Liver (tissue), 3 donors: ENCODE measurements around the gene RASSF8.

Source experiments
- GABPA ChIP-seq, 2 donors: IDR thresholded peaks in 1 of 2; conservative IDR thresholded peaks in 1 of 2; 2 replicates each; pipeline ENCODE4 v1.6.1; 2016; ENCODE audit warnings: antibody characterized with exemption in 2 of 2, mild to moderate bottlenecking in 1 of 2, moderate library complexity in 1 of 2
- HNF4A ChIP-seq, 2 donors: conservative IDR thresholded peaks; 2 replicates each; pipeline ENCODE4 v1.6.1; 2016; ENCODE audit warnings: antibody characterized with exemption in 2 of 2, mild to moderate bottlenecking in 2 of 2
- HNF4G ChIP-seq: IDR thresholded peaks from 2 replicates; pipeline ENCODE4 v1.6.1; 2016; ENCODE audit warnings: antibody characterized with exemption
- MAX ChIP-seq: IDR thresholded peaks from 2 replicates; pipeline ENCODE4 v1.6.1; 2016; ENCODE audit warnings: antibody characterized with exemption
- YY1 ChIP-seq: IDR thresholded peaks from 2 replicates; pipeline ENCODE4 v1.6.1; 2016; ENCODE audit warnings: antibody characterized with exemption, mild to moderate bottlenecking
- TF ChIP-seq, protein P1 (sequence below): fragments of 150-350 bp; IDR thresholded peaks from 2 replicates; pipeline ENCODE4 v1.5.1; 2017; ENCODE audit warnings: improper control_type of control experiment, low read depth, low read length; ENCODE audit not compliant: missing input control
- donor health status: healthy.
- donor health status: healthy.

DNA sequence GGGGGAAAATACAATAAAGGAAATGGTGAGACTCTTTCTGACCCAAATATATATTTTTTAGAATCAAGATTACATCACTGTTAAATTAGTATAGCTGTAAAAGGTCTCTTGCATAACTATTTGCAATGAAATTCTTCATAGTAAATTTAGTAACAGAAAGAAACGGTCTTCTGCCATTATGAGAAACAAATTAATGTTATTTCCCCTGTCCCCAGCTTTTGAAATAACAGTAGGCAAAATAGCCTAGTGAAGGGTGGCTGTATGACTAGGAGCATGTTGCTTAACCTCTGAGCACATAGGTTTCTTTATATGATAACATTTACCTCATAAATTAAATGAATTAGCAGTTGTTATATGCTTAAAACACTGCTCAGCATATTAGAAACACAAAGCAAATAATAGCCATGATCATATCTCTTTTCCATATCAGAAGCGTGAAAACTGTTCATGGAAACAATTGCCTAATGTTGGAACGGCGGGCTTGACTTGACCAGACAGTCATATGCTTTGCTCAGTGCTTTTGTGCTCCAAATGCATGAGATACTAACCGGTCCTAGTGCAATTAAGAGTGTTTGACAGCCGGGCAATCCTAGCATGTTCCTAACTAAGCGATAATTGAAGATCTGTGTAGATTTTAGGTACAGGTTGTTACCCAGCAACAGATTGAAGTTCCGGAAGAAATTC, 142.3 kb downstream of the RASSF8 start:
- TF ChIP-seq, protein P1, sequence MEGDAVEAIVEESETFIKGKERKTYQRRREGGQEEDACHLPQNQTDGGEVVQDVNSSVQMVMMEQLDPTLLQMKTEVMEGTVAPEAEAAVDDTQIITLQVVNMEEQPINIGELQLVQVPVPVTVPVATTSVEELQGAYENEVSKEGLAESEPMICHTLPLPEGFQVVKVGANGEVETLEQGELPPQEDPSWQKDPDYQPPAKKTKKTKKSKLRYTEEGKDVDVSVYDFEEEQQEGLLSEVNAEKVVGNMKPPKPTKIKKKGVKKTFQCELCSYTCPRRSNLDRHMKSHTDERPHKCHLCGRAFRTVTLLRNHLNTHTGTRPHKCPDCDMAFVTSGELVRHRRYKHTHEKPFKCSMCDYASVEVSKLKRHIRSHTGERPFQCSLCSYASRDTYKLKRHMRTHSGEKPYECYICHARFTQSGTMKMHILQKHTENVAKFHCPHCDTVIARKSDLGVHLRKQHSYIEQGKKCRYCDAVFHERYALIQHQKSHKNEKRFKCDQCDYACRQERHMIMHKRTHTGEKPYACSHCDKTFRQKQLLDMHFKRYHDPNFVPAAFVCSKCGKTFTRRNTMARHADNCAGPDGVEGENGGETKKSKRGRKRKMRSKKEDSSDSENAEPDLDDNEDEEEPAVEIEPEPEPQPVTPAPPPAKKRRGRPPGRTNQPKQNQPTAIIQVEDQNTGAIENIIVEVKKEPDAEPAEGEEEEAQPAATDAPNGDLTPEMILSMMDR = no peak
- TF ChIP-seq HNF4A (conservative IDR thresholded peaks at IDR 0.05) = no peak
- TF ChIP-seq GABPA (IDR thresholded peaks at IDR 0.05 in 1 of 2, conservative IDR thresholded peaks at IDR 0.05 in 1 of 2) = no peak
- TF ChIP-seq HNF4G = no peak
- no peak for TF ChIP-seq MAX
- TF ChIP-seq YY1 = no peak
